NCI-H128 (cell line): ENCODE results near the gene PREB.
"Not testable (repeated sequence)": the region's sequence is repeated elsewhere in the genome, so short reads cannot be mapped to it uniquely, and the experiment has no call there.

ENCODE experiments used
- DNase-seq: peaks from one replicate; lab custom pipeline; 2025; ENCODE audit not compliant: unreplicated experiment; lab: John Stamatoyannopoulos, UW

PREB gene

DNA sequence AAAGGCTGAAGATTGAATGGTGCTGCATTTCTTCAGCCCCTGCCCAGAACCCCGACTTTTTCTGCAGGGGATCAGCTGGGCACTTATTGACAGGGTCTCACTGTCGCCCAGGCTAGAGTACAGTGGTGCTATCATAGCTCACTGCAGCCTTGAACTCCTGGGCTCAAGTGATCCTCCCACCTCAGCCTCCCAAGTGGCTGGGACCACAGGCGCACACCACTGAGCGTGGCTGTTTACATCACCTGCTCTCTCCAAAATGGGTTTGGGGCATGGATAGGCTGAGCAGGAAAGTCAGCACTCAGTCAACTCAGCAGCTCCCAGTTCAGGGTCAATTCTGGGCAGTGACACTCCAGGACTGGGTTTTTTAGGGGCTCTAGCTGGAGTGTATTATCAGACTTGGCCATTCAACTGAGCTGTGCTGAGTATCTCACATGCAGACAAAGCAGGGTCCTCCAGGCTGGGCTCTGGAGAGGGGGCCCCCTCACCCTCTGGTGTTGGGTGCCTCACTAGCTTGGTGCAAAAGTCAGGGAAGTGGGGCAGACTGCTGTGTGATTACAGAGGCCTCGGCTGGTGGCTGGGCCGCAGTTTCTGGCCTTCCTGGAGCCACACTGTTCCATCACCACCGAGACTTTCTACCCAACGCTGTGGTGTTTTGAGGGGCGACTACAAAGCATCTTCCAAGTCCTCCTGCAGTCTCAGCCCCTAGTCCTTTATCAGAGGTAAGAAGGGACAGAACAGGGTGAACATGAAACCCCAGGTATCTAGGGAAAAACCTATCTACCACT is 6.4 kb downstream of the PREB start:
- no peak for DNase-seq

DNA sequence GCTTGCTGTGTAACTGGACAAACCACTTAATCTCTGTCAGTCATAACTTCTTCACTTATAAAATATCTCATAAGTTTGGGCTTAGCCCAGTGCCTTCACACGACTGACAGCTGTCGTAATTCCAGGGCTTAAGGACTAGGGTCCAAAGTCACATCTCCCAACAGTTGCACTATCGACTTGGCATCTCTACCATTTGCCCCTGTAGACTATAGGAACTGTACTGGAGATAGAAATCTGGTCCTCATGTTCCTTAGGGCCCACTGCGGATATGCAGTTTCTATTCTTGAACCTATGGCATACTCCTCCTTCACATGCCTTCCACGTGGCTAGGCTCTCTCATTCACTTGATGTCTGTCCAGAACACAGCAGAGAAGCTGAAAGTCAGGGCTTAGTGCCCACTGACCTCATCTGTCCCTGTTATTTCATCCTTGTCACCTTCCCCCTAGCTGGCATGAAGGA is 8.2 kb downstream of the PREB start:
- DNase-seq, result no peak

DNA sequence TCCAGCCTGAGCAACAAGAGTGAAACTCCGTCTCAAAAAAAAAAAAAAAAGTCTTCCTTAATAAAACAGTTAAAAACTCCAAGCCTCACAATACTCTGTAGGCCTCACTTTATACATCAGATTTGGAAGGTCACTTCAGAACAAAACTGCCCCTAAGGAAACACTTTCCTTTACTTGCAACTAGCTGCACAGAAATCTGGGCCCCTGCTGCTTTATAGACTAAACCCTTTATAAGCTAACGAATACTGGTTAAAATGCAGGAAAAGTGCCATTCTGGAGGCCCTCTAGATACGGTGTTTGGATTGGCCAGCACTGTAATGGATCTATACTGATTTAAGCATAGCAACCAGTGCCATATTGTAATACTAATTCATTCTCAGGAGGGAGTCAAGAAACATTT is 9.3 kb downstream of the PREB start:
- no peak for DNase-seq

DNA sequence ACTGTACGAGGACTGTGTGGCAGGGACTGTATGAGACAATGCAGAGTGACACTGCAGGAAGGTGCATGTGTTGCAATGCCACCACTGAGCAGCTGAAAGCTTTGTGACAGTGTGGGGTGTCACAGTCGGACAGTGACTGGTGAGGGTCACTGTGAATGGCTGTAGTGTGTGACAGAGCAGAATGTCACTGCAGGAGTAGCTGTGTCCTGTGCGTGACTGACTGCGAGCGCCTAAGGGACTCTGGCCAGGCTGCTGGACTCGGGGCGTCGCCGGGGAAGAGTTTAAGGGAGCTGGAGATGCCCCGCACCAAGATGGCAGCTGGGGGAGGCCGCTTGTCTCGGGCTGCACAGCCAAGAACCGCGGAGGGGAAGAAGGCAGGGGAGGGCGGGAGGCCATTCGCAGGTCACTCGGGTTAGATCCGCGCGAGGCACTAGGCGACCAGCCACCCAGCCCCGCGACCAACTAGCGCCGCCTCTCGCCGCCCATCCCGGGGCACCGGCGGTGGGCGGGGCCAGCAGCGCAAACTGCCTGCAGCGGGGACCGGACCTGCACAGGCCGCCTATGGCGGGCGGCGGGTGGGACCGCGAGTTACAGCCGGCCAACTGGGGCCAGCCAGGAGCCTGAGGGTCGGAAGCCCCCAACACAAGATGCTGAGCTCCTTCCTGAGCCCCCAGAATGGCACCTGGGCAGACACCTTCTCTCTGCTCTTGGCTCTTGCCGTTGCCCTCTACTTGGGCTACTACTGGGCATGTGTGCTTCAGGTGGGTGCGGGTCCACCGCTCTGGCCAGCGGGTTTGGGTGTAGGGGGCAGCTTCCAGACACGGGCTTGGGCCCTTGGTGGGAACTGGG is 10.9 kb downstream of the PREB start, which contains the start of gene ABHD1:
Gene ABHD1 (plus strand): TSS at position 514 of the 849 bp plus-strand sequence. CDS start 134 bp downstream, at position 648.
- no peak for DNase-seq

DNA sequence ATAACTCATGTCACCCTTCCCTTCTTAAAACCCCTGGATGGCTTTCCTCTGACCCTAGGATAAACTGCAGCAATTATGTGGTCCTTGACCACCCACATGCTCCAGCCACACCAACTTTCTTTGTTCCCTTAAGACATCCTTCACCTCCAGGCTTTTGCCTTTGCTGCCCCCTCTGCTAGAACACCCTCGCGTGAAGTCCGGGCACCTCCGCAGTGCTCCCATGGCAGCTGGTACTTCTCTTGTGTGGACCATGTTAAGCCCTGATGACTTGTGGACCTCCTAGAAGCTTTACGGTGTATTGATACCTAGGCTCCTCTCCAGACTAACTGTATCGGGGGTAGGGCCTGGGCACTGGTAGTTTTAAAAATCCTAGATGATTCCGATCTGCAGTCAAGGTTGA is 11.6 kb downstream of the PREB start:
- no peak for DNase-seq

DNA sequence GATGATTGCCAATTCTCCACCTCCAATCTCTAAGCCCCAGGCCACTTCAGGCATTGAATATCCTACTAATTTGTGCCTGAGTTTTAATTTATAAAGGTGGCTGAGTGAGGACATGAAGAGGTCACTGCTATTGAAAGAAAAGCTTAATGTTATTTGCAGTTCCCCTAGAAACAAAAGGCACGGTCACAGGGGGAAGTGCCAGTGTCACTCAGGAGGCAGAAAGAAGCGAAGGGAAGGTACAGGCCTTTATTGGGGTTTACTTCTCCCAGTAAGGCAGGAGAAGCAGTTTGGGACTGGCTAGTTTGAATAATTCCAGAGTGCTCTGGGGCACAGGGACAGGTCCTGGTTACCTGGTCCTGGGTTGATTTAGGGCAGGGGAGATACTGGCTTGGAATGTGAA is 12.5 kb downstream of the PREB start:
- no peak for DNase-seq

DNA sequence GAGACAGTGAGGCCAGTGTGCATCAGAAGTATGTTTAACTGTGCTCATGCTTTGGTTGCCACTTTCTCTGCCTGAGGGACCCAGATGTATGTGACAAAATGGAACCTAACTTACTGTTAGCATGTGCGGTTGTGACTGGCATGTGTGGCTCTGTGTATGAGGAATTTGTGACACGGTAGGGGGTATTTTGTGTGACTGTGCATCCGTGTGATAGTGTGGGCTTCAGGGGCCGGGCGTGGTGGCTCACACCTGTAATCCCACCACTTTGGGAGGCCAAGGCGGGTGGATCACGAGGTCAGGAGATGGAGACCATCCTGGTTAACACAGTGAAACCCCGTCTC is 15.1 kb downstream of the PREB start:
- DNase-seq, result not testable (repeated sequence)

DNA sequence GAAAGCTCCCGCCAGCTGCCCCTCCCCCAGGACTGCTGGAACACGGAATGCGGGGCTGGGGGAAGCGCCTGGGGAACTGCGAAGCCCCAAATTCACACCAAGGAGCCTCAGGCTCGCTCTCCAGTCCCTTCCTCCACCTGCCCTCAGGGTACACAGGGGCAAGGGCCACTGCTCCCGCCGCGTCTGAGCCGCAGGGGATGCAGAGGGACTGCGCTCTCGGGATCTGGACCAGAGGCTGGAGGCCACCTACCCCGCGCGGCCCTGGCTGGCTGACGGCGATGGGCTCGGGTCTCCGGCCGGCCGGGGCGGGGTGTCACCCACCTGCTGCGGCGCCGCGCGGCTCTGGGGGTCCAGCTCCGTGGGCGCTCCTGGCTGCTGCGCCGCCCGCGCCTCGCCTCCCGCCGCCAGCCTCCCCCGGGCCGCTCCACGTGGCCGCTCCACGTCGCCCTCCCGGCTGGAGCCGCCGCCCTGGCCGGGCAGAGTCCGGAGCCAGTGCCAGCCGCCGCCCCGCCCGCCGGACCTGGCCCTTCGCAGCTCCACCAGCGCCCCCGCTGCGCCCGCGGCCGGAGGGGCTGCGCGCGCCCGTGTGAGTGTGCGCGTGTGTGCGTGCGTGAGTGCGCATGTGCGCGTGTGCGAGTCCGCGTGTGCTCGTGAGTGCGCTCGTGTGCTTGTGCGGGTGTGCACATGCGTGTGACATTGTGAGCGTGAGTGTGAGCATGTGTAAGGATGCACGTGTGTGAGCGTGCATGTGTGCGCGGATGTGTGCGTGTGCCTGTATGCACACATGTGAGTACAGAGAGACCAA is 15.7 kb downstream of the PREB start, which contains the start of gene CGREF1:
Gene CGREF1 (minus strand): TSS at position 604 of the 805 bp plus-strand sequence. CDS start 14,762 bp downstream, outside the sequence.
- DNase-seq, result no peak

DNA sequence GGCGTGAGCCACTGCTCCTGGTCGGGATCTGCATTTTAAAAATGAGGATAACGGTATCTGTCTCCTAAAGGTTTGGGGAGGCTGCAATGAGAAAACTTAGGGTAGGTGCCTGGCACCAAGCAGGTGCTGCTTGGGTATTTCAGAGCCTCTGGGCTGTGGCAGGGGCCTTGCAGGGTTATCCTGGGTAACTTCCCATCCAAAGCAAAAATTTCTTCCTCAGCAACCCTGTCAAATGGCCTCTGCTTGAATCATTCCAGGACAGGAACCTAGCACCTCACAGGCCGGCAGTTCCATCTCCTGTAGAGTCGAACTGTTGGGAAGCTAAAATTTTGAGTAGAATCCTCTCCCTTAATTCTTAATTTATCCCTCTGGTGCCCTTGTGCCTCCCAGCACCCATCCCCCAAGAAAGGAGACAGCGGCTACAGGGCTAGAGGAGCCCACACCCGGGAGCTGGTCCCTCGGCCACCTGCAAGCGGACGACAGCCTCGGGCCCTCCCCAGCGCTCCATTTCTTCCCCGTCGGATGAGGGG is 16.4 kb downstream of the PREB start:
- DNase-seq, result no peak

DNA sequence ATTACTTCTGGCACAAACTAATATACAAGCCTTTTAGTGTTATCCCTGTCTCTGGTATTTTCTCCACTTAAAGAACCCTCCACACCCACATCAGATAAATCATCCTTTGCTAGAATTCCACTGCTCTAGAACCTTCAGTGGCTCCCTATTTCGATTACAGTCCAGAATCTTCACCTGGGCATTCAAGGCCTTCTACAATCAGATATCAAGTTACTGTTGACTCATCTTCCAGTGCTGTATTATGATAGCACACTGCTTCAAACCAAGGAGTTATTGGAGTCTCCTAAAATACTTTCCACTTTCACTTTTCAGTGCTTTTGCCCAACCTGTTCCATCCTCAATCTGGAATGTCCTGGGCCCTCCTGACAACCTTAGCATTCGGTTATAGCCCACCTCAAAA is 18.9 kb downstream of the PREB start:
- DNase-seq, result no peak

DNA sequence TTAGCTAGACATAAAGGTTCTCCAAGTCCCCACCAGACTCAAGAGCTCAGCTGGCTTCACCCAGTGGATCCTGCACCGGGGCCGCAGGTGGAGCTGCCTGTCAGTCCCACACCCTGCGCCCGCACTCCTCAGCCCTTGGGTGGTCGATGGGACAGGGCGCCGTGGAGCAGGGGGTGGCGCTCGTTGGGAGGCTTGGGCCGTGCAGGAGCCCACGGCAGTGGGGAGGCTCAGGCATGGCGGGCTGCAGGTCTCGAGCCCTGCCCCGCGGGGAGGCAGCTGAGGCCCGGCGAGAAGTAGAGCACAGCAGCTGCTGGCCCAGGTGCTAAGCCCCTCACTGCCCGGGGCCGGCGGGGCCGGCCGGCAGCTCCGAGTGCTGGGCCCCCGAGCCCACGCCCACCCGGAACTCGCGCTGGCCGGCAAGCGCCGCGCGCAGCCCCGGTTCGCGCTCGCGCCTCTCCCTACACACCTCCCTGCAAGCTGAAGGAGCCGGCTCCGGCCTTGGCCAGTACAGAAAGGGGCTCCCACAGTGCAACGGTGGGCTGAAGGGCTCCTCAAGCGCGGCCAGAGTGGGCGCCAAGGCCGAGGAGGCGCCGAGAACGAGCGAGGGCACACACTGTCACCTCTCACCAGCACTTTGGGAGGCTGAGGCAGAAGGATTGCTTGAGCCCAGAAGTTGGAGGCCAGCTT is 22.9 kb downstream of the PREB start:
- not testable (repeated sequence) for DNase-seq

DNA sequence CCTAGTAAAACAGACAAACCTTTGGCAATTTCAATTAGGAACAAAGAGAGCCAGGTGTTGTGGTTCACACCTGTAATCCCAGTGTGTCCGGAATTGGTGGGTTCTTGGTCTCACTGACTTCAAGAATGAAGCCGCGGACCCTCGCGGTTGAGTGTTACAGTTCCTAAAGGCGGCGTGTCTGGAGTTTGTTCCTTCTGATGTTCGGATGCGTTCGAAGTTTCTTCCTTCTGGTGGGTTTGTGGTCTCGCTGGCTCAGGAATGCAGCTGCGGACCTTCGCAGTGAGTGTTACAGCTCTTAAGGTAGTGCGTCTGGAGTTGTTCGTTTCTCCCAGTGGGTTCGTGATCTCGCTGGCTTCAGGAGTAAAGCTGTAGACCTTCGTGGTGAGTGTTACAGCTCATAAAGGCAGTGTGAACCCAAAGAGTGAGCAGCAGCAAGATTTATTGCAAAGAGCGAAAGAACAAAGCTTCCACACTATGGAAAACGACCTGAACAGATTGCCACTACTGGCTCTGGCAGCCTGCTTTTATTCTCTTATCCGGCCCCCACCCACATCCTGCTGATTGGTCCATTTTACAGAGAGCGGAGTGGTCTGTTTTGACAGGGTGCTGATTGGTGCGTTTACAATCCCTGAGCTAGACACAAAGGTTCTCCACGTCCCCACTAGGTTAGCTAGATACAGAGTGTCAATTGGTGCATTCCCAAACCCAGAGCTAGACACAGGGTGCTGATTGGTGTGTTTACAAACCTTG is 23.7 kb downstream of the PREB start:
- DNase-seq, result not testable (repeated sequence)

DNA sequence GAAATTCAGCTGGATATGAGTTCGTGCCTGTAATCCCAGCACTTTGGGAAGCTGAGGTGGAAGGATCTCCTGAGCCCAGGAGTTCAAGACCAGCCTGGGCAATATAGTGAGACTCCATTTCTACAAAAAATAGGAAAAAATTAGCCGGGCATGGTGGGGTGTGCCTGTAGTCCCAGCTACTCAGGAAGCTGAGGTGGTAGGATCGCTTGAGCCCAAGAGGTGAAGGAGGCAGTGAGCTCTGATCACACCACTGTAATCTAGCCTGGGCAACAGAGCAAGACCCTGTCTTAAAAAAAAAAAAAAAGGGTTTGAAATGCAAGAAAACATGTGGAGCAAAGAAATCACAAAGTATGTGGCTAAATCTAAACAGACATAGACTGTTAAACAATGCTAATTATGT is 25.4 kb downstream of the PREB start:
- DNase-seq, result no peak

DNA sequence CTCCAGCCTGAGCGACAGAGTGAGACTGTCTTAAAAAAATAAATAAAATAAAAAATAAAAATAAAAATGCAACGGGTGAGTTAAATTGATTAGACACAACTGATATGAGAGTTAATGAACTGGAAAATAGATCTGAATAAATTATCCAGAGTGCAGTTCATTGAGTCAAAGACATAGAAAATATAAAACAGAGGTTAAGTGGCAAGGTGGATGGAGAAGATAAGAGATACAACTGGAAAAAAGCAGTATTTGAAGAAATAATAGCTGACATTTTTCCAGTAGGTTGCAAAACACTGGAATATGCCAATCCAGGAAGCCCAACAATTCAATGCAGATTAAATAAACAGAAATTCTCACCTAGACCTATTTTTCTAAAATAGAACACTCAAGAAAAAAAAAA is 26.2 kb downstream of the PREB start:
- DNase-seq, result no peak

DNA sequence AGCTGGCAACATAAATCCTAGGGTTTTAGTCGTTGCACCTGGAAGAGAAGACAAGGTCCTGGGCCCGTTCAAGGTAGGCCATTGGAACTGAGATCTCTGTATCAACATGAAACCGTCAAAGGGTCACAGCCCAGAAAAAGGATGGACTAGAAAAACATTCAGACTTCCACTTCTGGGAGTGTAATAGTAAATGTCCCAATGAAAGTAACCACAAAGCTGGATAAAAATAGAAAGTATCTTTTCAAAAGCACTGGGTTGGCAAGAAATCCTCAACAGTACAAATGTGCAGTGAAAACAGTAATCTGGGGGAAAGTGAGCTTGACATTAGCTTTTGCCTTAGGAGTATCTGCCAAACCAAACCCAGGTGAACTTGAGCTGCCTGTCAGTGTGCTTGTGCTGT is 28.5 kb downstream of the PREB start:
- no peak for DNase-seq

DNA sequence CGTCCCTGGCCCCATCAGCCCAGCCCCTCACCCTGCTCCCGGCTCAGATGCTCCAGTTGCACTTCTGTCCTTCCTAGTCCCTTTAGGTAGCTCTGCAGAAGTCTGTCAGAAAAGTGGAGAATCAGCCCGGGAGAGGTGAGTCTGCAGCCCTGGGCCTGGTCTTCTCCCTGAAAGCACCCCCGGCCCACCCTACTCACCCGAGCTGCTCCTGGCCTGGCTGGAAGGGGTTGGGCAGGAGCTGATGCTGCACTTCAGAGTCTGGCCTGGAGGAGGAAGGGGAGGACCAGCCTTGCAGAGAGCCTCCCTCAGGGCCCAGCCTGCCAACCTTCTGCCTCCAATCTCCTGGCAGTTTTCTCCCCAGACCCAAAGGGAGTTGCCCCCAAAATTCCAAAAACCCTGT is 32.1 kb downstream of the PREB start:
- DNase-seq, result no peak

DNA sequence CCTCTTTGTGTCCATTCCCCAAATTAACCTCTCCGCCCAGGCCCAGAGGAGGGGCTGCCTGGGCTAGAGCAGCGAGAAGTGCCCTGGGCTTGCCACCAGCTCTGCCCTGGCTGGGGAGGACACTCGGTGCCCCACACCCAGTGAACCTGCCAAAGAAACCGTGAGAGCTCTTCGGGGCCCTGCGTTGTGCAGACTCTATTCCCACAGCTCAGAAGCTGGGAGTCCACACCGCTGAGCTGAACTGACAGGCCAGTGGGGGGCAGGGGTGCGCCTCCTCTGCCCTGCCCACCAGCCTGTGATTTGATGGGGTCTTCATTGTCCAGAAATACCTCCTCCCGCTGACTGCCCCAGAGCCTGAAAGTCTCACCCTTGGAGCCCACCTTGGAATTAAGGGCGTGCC is 34.4 kb downstream of the PREB start:
- no peak for DNase-seq

DNA sequence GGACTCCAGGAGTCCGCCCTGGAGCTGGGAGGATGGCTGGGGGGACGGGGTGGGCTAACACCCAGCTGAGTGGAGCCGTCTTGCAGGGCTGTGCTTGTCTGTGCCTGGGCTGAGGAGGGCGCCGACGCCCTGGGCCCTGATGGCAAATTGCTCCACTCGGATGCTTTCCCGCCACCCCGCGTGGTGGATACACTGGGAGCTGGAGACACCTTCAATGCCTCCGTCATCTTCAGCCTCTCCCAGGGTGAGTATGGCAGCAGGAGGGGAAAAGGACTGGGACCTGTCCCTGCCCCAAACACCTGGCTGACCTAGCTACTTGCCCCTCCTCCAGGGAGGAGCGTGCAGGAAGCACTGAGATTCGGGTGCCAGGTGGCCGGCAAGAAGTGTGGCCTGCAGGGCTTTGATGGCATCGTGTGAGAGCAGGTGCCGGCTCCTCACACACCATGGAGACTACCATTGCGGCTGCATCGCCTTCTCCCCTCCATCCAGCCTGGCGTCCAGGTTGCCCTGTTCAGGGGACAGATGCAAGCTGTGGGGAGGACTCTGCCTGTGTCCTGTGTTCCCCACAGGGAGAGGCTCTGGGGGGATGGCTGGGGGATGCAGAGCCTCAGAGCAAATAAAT is 35.0 kb downstream of the PREB start:
- DNase-seq, result no peak

DNA sequence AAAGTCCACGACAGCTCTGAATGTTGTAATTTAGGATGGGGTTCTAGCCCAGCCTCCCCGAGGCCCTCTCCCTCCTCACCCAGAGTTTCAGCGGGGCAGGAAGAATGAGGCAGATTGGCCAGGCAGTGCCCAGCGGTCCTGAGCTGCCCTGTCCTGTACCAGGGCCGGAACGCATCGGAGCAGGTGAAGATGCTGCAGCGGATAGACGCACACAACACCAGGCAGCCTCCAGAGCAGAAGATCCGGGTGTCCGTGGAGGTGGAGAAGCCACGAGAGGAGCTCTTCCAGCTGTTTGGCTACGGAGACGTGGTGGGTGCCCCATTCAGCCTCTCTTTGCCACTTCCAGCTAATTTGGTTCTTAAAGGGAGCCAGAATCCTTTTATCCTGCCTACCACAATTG is 37.1 kb downstream of the PREB start:
- no peak for DNase-seq
